ENCODE measurements around the gene DUSP16. TPM values are rescaled to one million over a fixed set of nuclear protein-coding genes. Genes with fewer than 3 reads are reported as not detected.

DUSP16 gene
- total and polyA plus RNA-seq, 2 experiments from 2014 or later: 11.7 to 59.4 TPM

DNA sequence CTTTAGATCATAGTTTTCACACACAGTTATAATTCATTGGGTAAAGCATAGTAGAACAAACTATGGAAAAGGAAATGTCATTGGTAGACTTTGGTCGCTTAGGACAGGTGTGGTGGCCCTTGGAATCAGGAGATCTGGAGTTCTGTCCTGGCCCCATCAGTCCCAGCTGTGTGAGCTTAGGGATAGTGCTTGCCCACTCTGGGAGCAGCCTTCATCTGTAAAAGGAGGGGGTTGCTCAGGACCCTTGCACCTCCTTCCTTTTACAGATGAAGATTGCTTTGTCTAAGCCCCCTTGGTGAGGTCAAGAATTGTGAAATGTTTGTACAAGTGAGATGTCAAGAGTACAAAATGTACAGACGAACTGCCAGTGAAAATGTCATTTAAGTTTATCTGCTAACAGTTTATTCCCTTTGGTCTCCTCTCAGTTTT is 112.6 kb downstream of the DUSP16 start:
- ATAC-seq: no peak
- DNase-seq (ENCODE audit: low spot score): no peak
- Histone ChIP-seq H3K36me3 (ENCODE audit: insufficient read depth) (no peaks in the 10 kb centered on the region), H3K4me2 (no peak overlapping the region), H3K79me2 (replicated peaks; ENCODE audit: insufficient read depth) (no peaks in the 10 kb centered on the region), H3F3A (replicated peaks; ENCODE audit: low read depth) (0 out of 2 replicates have a peak, but pooled peaks cover 2% of the 10 kb centered on the region), H3K4me3 (no peak overlapping the region), H2AFZ (no peak overlapping the region), H4K20me1 (replicated peaks; ENCODE audit: insufficient read depth) (no peaks in the 10 kb centered on the region), H3K27me3 (ENCODE audit: insufficient read depth) (no peaks in the 10 kb centered on the region), H3K27ac (ENCODE audit: low read depth) (no peak overlapping the region), H3K9me2 (ENCODE audit: insufficient read depth) (no peaks in the 10 kb centered on the region), H3K4me1 (ENCODE audit: insufficient read depth) (peaks cover 23% of the 10 kb centered on the region)
- H3K36me3 Mint-ChIP-seq (ENCODE audit: low read depth): no peaks in the 10 kb centered on the region
- H3K4me3 Mint-ChIP-seq: no peak overlapping the region
- no peaks in the 10 kb centered on the region for H3K9me3 Mint-ChIP-seq
- peaks cover 7% of the 10 kb centered on the region for H3K27me3 Mint-ChIP-seq (ENCODE audit: insufficient read depth, low read depth, poor library complexity)
- H3K27ac Mint-ChIP-seq: no peak overlapping the region
- H3K4me1 Mint-ChIP-seq: peaks cover 32% of the 10 kb centered on the region
- TF ChIP-seq STAT1 (IDR thresholded peaks at IDR 0.05; ENCODE audit: unreplicated experiment) (no peak), NANOG (IDR thresholded peaks at IDR 0.05; ENCODE audit: borderline replicate concordance) (no peak), POLR2AphosphoS5 (IDR thresholded peaks at IDR 0.05; ENCODE audit: low read depth) (no peak), EZH2 (IDR thresholded peaks at IDR 0.05; ENCODE audit: low read depth, unreplicated experiment) (no peak), JUNB (IDR thresholded peaks at IDR 0.05; ENCODE audit: unreplicated experiment) (no peak), ZNF114 (CRISPR knock-in tag; IDR thresholded peaks at IDR 0.05) (no peak), EZH2phosphoT487 (IDR thresholded peaks at IDR 0.05; ENCODE audit: unreplicated experiment) (no peak), ZNF331 (CRISPR knock-in tag; IDR thresholded peaks at IDR 0.05; ENCODE audit: low read depth) (no peak), CREB1 (CRISPR knock-in tag; IDR thresholded peaks at IDR 0.05; ENCODE audit: low read depth) (no peak)
- TF ChIP-seq, protein P1, sequence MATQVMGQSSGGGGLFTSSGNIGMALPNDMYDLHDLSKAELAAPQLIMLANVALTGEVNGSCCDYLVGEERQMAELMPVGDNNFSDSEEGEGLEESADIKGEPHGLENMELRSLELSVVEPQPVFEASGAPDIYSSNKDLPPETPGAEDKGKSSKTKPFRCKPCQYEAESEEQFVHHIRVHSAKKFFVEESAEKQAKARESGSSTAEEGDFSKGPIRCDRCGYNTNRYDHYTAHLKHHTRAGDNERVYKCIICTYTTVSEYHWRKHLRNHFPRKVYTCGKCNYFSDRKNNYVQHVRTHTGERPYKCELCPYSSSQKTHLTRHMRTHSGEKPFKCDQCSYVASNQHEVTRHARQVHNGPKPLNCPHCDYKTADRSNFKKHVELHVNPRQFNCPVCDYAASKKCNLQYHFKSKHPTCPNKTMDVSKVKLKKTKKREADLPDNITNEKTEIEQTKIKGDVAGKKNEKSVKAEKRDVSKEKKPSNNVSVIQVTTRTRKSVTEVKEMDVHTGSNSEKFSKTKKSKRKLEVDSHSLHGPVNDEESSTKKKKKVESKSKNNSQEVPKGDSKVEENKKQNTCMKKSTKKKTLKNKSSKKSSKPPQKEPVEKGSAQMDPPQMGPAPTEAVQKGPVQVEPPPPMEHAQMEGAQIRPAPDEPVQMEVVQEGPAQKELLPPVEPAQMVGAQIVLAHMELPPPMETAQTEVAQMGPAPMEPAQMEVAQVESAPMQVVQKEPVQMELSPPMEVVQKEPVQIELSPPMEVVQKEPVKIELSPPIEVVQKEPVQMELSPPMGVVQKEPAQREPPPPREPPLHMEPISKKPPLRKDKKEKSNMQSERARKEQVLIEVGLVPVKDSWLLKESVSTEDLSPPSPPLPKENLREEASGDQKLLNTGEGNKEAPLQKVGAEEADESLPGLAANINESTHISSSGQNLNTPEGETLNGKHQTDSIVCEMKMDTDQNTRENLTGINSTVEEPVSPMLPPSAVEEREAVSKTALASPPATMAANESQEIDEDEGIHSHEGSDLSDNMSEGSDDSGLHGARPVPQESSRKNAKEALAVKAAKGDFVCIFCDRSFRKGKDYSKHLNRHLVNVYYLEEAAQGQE (IDR thresholded peaks at IDR 0.05; ENCODE audit: unreplicated experiment): no peak
- TF ChIP-seq, protein P2, sequence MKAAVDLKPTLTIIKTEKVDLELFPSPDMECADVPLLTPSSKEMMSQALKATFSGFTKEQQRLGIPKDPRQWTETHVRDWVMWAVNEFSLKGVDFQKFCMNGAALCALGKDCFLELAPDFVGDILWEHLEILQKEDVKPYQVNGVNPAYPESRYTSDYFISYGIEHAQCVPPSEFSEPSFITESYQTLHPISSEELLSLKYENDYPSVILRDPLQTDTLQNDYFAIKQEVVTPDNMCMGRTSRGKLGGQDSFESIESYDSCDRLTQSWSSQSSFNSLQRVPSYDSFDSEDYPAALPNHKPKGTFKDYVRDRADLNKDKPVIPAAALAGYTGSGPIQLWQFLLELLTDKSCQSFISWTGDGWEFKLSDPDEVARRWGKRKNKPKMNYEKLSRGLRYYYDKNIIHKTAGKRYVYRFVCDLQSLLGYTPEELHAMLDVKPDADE (IDR thresholded peaks at IDR 0.05): no peak
- TF ChIP-seq, protein P3, sequence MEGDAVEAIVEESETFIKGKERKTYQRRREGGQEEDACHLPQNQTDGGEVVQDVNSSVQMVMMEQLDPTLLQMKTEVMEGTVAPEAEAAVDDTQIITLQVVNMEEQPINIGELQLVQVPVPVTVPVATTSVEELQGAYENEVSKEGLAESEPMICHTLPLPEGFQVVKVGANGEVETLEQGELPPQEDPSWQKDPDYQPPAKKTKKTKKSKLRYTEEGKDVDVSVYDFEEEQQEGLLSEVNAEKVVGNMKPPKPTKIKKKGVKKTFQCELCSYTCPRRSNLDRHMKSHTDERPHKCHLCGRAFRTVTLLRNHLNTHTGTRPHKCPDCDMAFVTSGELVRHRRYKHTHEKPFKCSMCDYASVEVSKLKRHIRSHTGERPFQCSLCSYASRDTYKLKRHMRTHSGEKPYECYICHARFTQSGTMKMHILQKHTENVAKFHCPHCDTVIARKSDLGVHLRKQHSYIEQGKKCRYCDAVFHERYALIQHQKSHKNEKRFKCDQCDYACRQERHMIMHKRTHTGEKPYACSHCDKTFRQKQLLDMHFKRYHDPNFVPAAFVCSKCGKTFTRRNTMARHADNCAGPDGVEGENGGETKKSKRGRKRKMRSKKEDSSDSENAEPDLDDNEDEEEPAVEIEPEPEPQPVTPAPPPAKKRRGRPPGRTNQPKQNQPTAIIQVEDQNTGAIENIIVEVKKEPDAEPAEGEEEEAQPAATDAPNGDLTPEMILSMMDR (conservative IDR thresholded peaks at IDR 0.05; ENCODE audit: low read depth in 2 of 2): no peak
- TF ChIP-seq, protein P4, sequence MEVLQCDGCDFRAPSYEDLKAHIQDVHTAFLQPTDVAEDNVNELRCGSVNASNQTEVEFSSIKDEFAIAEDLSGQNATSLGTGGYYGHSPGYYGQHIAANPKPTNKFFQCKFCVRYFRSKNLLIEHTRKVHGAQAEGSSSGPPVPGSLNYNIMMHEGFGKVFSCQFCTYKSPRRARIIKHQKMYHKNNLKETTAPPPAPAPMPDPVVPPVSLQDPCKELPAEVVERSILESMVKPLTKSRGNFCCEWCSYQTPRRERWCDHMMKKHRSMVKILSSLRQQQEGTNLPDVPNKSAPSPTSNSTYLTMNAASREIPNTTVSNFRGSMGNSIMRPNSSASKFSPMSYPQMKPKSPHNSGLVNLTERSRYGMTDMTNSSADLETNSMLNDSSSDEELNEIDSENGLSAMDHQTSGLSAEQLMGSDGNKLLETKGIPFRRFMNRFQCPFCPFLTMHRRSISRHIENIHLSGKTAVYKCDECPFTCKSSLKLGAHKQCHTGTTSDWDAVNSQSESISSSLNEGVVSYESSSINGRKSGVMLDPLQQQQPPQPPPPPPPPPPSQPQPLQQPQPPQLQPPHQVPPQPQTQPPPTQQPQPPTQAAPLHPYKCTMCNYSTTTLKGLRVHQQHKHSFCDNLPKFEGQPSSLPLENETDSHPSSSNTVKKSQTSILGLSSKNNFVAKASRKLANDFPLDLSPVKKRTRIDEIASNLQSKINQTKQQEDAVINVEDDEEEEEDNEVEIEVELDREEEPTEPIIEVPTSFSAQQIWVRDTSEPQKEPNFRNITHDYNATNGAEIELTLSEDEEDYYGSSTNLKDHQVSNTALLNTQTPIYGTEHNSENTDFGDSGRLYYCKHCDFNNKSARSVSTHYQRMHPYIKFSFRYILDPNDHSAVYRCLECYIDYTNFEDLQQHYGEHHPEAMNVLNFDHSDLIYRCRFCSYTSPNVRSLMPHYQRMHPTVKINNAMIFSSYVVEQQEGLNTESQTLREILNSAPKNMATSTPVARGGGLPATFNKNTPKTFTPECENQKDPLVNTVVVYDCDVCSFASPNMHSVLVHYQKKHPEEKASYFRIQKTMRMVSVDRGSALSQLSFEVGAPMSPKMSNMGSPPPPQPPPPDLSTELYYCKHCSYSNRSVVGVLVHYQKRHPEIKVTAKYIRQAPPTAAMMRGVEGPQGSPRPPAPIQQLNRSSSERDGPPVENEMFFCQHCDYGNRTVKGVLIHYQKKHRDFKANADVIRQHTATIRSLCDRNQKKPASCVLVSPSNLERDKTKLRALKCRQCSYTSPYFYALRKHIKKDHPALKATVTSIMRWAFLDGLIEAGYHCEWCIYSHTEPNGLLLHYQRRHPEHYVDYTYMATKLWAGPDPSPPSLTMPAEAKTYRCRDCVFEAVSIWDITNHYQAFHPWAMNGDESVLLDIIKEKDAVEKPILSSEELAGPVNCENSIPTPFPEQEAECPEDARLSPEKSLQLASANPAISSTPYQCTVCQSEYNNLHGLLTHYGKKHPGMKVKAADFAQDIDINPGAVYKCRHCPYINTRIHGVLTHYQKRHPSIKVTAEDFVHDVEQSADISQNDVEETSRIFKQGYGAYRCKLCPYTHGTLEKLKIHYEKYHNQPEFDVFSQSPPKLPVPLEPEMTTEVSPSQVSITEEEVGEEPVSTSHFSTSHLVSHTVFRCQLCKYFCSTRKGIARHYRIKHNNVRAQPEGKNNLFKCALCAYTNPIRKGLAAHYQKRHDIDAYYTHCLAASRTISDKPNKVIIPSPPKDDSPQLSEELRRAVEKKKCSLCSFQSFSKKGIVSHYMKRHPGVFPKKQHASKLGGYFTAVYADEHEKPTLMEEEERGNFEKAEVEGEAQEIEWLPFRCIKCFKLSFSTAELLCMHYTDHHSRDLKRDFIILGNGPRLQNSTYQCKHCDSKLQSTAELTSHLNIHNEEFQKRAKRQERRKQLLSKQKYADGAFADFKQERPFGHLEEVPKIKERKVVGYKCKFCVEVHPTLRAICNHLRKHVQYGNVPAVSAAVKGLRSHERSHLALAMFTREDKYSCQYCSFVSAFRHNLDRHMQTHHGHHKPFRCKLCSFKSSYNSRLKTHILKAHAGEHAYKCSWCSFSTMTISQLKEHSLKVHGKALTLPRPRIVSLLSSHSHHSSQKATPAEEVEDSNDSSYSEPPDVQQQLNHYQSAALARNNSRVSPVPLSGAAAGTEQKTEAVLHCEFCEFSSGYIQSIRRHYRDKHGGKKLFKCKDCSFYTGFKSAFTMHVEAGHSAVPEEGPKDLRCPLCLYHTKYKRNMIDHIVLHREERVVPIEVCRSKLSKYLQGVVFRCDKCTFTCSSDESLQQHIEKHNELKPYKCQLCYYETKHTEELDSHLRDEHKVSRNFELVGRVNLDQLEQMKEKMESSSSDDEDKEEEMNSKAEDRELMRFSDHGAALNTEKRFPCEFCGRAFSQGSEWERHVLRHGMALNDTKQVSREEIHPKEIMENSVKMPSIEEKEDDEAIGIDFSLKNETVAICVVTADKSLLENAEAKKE (CRISPR knock-in tag; IDR thresholded peaks at IDR 0.05): no peak

Measured in GM23338 (cell line).